GM23338 (cell line): ENCODE results near the gene C17orf107. TPM values are rescaled to one million over a fixed set of nuclear protein-coding genes. Genes with fewer than 3 reads are reported as not detected.

Experiments
- ATAC-seq: fragments of 200-7000 bp; cut with Tn5 transposase; 3 replicates; pipeline ENCODE4 v1.9.1; 2020
- DNase-seq: peaks from one replicate; pipeline ENCODE4 v3.0.0-alpha.2; 2015; ENCODE audit warnings: low spot score
- H2AFZ ChIP-seq: fragments of 200-600 bp; sonication (generic); 2 replicates; pipeline ENCODE4 v1.8.0; 2016; ENCODE audit warnings: antibody characterized with exemption, mild to moderate bottlenecking, moderate library complexity
- H3F3A ChIP-seq: fragments of 200-600 bp; sonication (generic); replicated peaks from 2 replicates; pipeline ENCODE4 v1.8.0; 2017; ENCODE audit warnings: antibody characterized with exemption, mixed run types, low read depth
- H3K27ac ChIP-seq: fragments of 200-600 bp; sonication (generic); 2 replicates; pipeline ENCODE4 v1.6.1; 2016; ENCODE audit warnings: low read depth
- H3K27me3 ChIP-seq: fragments of 200-600 bp; sonication (generic); 2 replicates; pipeline ENCODE4 v1.8.0; 2016; ENCODE audit warnings: mild to moderate bottlenecking, mixed run types, moderate library complexity; ENCODE audit not compliant: insufficient read depth
- H3K36me3 ChIP-seq: fragments of 200-600 bp; sonication (generic); 2 replicates; pipeline ENCODE4 v1.8.0; 2016; ENCODE audit warnings: mild to moderate bottlenecking; ENCODE audit not compliant: insufficient read depth
- H3K4me1 ChIP-seq: fragments of 200-600 bp; sonication (generic); 2 replicates; pipeline ENCODE4 v1.8.0; 2016; ENCODE audit warnings: mild to moderate bottlenecking, moderate library complexity; ENCODE audit not compliant: insufficient read depth
- H3K4me2 ChIP-seq: fragments of 200-600 bp; sonication (generic); 2 replicates; pipeline ENCODE4 v1.7.1; 2017; ENCODE audit warnings: mixed run types
- H3K4me3 ChIP-seq: fragments of 200-600 bp; sonication (generic); 2 replicates; pipeline ENCODE4 v1.6.1; 2016; ENCODE audit warnings: mixed run types
- H3K79me2 ChIP-seq: fragments of 200-600 bp; sonication (generic); replicated peaks from 2 replicates; pipeline ENCODE4 v1.8.0; 2017; ENCODE audit warnings: mild to moderate bottlenecking; ENCODE audit not compliant: insufficient read depth
- H3K9me2 ChIP-seq: fragments of 200-600 bp; sonication (generic); 2 replicates; pipeline ENCODE4 v1.8.0; 2017; ENCODE audit not compliant: insufficient read depth
- H4K20me1 ChIP-seq: fragments of 200-600 bp; sonication (generic); replicated peaks from 2 replicates; pipeline ENCODE4 v1.8.0; 2017; ENCODE audit warnings: mild to moderate bottlenecking; ENCODE audit not compliant: insufficient read depth
- H3K27ac Mint-ChIP-seq: 2 replicates; pipeline ENCODE4 v1.8.0; 2020; ENCODE audit warnings: inconsistent platforms, mild to moderate bottlenecking, moderate library complexity, mixed read lengths
- H3K27me3 Mint-ChIP-seq: 3 replicates; pipeline ENCODE4 v1.8.0; 2022; ENCODE audit warnings: low read depth, mild to moderate bottlenecking, moderate library complexity, mixed read lengths, inconsistent platforms; ENCODE audit not compliant: insufficient read depth, poor library complexity
- H3K36me3 Mint-ChIP-seq: 3 replicates; pipeline ENCODE4 v1.8.0; 2021; ENCODE audit warnings: low read depth, mild to moderate bottlenecking, inconsistent platforms, moderate library complexity, mixed read lengths
- H3K4me1 Mint-ChIP-seq: 3 replicates; pipeline ENCODE4 v1.8.0; 2020; ENCODE audit warnings: mild to moderate bottlenecking, inconsistent platforms, mixed read lengths
- H3K4me3 Mint-ChIP-seq: 3 replicates; pipeline ENCODE4 v1.8.0; 2021; ENCODE audit warnings: moderate library complexity, mild to moderate bottlenecking, inconsistent platforms, mixed read lengths
- H3K9me3 Mint-ChIP-seq: 3 replicates; pipeline ENCODE4 v1.8.0; 2020; ENCODE audit warnings: moderate library complexity, mild to moderate bottlenecking, inconsistent platforms, mixed read lengths
- CREB1 ChIP-seq: fragments of 250-450 bp; sonication (Bioruptor Pico); IDR thresholded peaks from 2 replicates; pipeline ENCODE4 v1.5.0; 2020; ENCODE audit warnings: low read depth, mild to moderate bottlenecking, moderate library complexity
- CTCF ChIP-seq, 2 experiments: fragments of 200-600 bp in 1 of 2; sonication (generic) in 1 of 2; conservative IDR thresholded peaks; 2 replicates each; pipeline versions ENCODE4 v1.5.1 to v1.6.1; 2016 to 2017; ENCODE audit warnings: antibody characterized with exemption in 2 of 2, low read depth in 2 of 2, mild to moderate bottlenecking in 2 of 2, moderate library complexity in 1 of 2
- ETS1 ChIP-seq: IDR thresholded peaks from 2 replicates; pipeline ENCODE4 v1.6.1; 2016; ENCODE audit warnings: antibody characterized with exemption
- EZH2 ChIP-seq: fragments of 200-600 bp; sonication (generic); IDR thresholded peaks from one replicate; pipeline ENCODE4 v1.8.0; 2017; ENCODE audit warnings: antibody characterized with exemption, mild to moderate bottlenecking, low read depth; ENCODE audit not compliant: unreplicated experiment
- EZH2phosphoT487 ChIP-seq: fragments of 200-600 bp; sonication (generic); IDR thresholded peaks from one replicate; pipeline ENCODE4 v1.8.1; 2018; ENCODE audit warnings: antibody characterized with exemption; ENCODE audit not compliant: unreplicated experiment
- JUNB ChIP-seq: IDR thresholded peaks from one replicate; pipeline ENCODE4 v1.6.1; 2016; ENCODE audit warnings: antibody characterized with exemption; ENCODE audit not compliant: unreplicated experiment
- NANOG ChIP-seq: IDR thresholded peaks from 2 replicates; pipeline ENCODE4 v1.6.1; 2016; ENCODE audit warnings: antibody characterized with exemption, borderline replicate concordance
- POLR2AphosphoS5 ChIP-seq: IDR thresholded peaks from 2 replicates; pipeline ENCODE4 v1.6.1; 2016; ENCODE audit warnings: antibody characterized with exemption, low read depth
- STAT1 ChIP-seq: IDR thresholded peaks from one replicate; pipeline ENCODE4 v1.6.1; 2016; ENCODE audit warnings: antibody characterized with exemption; ENCODE audit not compliant: unreplicated experiment
- ZNF114 ChIP-seq: fragments of 250-450 bp; sonication (Bioruptor Pico); IDR thresholded peaks from 2 replicates; pipeline ENCODE4 v1.5.0; 2020; ENCODE audit warnings: mild to moderate bottlenecking, moderate library complexity
- ZNF331 ChIP-seq: fragments of 250-450 bp; sonication (Bioruptor Pico); IDR thresholded peaks from 2 replicates; pipeline ENCODE4 v1.5.0; 2020; ENCODE audit warnings: low read depth, mild to moderate bottlenecking, moderate library complexity
- ZNF462 ChIP-seq: fragments of 250-450 bp; sonication (Bioruptor Pico); IDR thresholded peaks from 2 replicates; pipeline ENCODE4 v1.5.0; 2020; ENCODE audit warnings: mild to moderate bottlenecking, moderate library complexity
- polyA plus RNA-seq: library from polyadenylated mRNA; unstranded; fragments of >200 nt; fragmentation: Nextera tagmentation; extraction: Ambion mirVana; gene quantifications from 2 replicates; pipeline ENCODE4 v1.2.1, GENCODE V29; 2016
- total RNA-seq: library from RNA; depleted of rRNA; stranded (reverse); fragments of >200 nt; shearing (Covaris generic); gene quantifications from 2 replicates; pipeline ENCODE4 v1.2.3, GENCODE V29; 2014
- TF ChIP-seq, protein P1 (sequence below): IDR thresholded peaks from one replicate; pipeline ENCODE4 v1.6.1; 2018; ENCODE audit warnings: antibody characterized with exemption; ENCODE audit not compliant: unreplicated experiment

The C17orf107 gene
- total and polyA plus RNA-seq, 2 experiments from 2014 or later = 1.9 to 5.9 TPM

DNA sequence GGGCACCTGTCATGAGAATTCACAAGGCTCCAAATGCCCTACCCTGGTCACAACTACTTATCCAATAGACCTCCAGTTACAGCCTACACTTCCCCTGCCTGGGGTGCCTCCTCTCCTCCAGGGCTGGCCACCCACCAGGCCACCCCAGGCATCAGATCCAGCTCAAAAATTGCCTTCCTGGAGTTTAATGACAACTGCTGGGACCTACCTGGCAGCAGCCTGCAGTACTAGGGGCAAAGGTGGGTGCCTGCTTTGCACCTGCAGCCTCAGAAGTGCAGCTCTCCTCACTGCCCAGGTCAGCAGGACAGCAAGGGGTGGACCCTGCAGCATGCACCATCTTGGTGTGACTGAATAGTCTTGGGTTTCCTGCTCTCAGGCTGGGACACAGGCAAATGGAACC lies 36.3 kb downstream of the C17orf107 start:
- Mint-ChIP-seq H3K9me3 (no peaks in the 10 kb centered on the region), H3K27me3 (peaks cover 17% of the 10 kb centered on the region), H3K4me1 (peaks cover 26% of the 10 kb centered on the region), H3K4me3 (no peak overlapping the region), H3K27ac (no peak overlapping the region), H3K36me3 (peaks cover 49% of the 10 kb centered on the region)
- DNase-seq (no peak), ATAC-seq (no peak)
- peaks cover 12% of the 10 kb centered on the region for H3F3A ChIP-seq
- H3K4me2 ChIP-seq = no peak overlapping the region
- no peaks in the 10 kb centered on the region for H3K27me3 ChIP-seq
- H3K9me2 ChIP-seq = no peaks in the 10 kb centered on the region
- no peaks in the 10 kb centered on the region; the same call in 1 of the 2 replicates for H3K36me3 ChIP-seq
- H3K4me3 ChIP-seq = no peak overlapping the region
- no peak overlapping the region for H3K27ac ChIP-seq
- no peak overlapping the region for H2AFZ ChIP-seq
- peaks cover 12% of the 10 kb centered on the region for H3K79me2 ChIP-seq
- TF ChIP-seq JUNB = no peak
- no peak for TF ChIP-seq ZNF462 (CRISPR knock-in tag)
- no peak for TF ChIP-seq EZH2
- TF ChIP-seq ETS1 = no peak
- TF ChIP-seq STAT1 = no peak
- no peak for TF ChIP-seq CTCF (conservative IDR thresholded peaks at IDR 0.05; ENCODE audit: low read depth in 2 of 2)
- TF ChIP-seq, protein P1, sequence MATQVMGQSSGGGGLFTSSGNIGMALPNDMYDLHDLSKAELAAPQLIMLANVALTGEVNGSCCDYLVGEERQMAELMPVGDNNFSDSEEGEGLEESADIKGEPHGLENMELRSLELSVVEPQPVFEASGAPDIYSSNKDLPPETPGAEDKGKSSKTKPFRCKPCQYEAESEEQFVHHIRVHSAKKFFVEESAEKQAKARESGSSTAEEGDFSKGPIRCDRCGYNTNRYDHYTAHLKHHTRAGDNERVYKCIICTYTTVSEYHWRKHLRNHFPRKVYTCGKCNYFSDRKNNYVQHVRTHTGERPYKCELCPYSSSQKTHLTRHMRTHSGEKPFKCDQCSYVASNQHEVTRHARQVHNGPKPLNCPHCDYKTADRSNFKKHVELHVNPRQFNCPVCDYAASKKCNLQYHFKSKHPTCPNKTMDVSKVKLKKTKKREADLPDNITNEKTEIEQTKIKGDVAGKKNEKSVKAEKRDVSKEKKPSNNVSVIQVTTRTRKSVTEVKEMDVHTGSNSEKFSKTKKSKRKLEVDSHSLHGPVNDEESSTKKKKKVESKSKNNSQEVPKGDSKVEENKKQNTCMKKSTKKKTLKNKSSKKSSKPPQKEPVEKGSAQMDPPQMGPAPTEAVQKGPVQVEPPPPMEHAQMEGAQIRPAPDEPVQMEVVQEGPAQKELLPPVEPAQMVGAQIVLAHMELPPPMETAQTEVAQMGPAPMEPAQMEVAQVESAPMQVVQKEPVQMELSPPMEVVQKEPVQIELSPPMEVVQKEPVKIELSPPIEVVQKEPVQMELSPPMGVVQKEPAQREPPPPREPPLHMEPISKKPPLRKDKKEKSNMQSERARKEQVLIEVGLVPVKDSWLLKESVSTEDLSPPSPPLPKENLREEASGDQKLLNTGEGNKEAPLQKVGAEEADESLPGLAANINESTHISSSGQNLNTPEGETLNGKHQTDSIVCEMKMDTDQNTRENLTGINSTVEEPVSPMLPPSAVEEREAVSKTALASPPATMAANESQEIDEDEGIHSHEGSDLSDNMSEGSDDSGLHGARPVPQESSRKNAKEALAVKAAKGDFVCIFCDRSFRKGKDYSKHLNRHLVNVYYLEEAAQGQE = no peak
- no peak for TF ChIP-seq ZNF331 (CRISPR knock-in tag)
- TF ChIP-seq POLR2AphosphoS5 = no peak; the same call in 1 of the 2 replicates
- no peak for TF ChIP-seq NANOG
- no peak for TF ChIP-seq CREB1
- TF ChIP-seq ZNF114 = no peak
- TF ChIP-seq EZH2phosphoT487 = no peak
- H4K20me1 ChIP-seq = no peaks in the 10 kb centered on the region
- peaks cover 8% of the 10 kb centered on the region for H3K4me1 ChIP-seq
